KMS-11 (cell line): ENCODE results near the gene HPCAL1.

Experiments
- H2AFZ ChIP-seq: fragments of 200-600 bp; sonication (generic); 2 replicates; pipeline ENCODE4 v1.6.1; 2016; ENCODE audit warnings: antibody characterized with exemption, mixed run types, low read depth
- H3K27ac ChIP-seq: fragments of 200-600 bp; sonication (generic); 2 replicates; pipeline ENCODE4 v1.6.1; 2016; ENCODE audit warnings: mild to moderate bottlenecking, mixed run types
- H3K27me3 ChIP-seq: fragments of 200-600 bp; sonication (generic); 2 replicates; pipeline ENCODE4 v1.6.1; 2017; ENCODE audit warnings: mild to moderate bottlenecking, low read depth, mixed run types, moderate library complexity; ENCODE audit not compliant: insufficient read depth
- H3K36me3 ChIP-seq: fragments of 200-600 bp; sonication (generic); 2 replicates; pipeline ENCODE4 v1.6.1; 2017; ENCODE audit warnings: mild to moderate bottlenecking, mixed run types; ENCODE audit not compliant: insufficient read depth
- H3K4me1 ChIP-seq: fragments of 200-600 bp; sonication (generic); 2 replicates; pipeline ENCODE4 v1.6.1; 2016; ENCODE audit warnings: mild to moderate bottlenecking, low read depth, mixed run types; ENCODE audit not compliant: poor library complexity, severe bottlenecking
- H3K4me2 ChIP-seq: fragments of 200-600 bp; sonication (generic); 2 replicates; pipeline ENCODE4 v1.7.0; 2016; ENCODE audit warnings: mild to moderate bottlenecking, mixed run types
- H3K4me3 ChIP-seq: fragments of 200-600 bp; sonication (generic); IDR thresholded peaks from 2 replicates; pipeline ENCODE4 v1.6.1; 2017; ENCODE audit warnings: low read depth, low read length, mixed read lengths; ENCODE audit not compliant: insufficient read depth
- H3K79me2 ChIP-seq: fragments of 200-600 bp; sonication (generic); 2 replicates; pipeline ENCODE4 v1.6.1; 2016; ENCODE audit warnings: low read depth, mixed run types; ENCODE audit not compliant: insufficient read depth
- H3K9ac ChIP-seq: fragments of 200-600 bp; sonication (generic); 2 replicates; pipeline ENCODE4 v1.6.1; 2016; ENCODE audit warnings: mild to moderate bottlenecking, mixed run types
- H4K20me1 ChIP-seq: fragments of 200-600 bp; sonication (generic); 2 replicates; pipeline ENCODE4 v1.6.1; 2016; ENCODE audit warnings: mild to moderate bottlenecking, mixed run types; ENCODE audit not compliant: insufficient read depth
- CTCF ChIP-seq: fragments of 200-600 bp; sonication (generic); conservative IDR thresholded peaks from 2 replicates; pipeline ENCODE4 v1.6.1; 2017; ENCODE audit warnings: low read depth, mild to moderate bottlenecking, antibody characterized with exemption, low read length, moderate library complexity, mixed read lengths

Gene HPCAL1

GRCh38 chr2:10286216-10287037, 16.3 kb upstream of the HPCAL1 start:
- Histone ChIP-seq H4K20me1 (no peaks in the 10 kb centered on the region), H3K79me2 (no peaks in the 10 kb centered on the region), H3K9ac (no peak overlapping the region), H3K27ac (no peak overlapping the region), H3K4me1 (no peaks in the 10 kb centered on the region), H2AFZ (no peak overlapping the region), H3K36me3 (no peaks in the 10 kb centered on the region), H3K4me3 (no peak overlapping the region), H3K27me3 (no peaks in the 10 kb centered on the region), H3K4me2 (no peak overlapping the region)
- no peak for TF ChIP-seq CTCF

GRCh38 chr2:10287761-10288160, 14.9 kb upstream of the HPCAL1 start:
- H3K79me2 ChIP-seq, result no peaks in the 10 kb centered on the region
- H3K27me3 ChIP-seq, result no peaks in the 10 kb centered on the region
- no peaks in the 10 kb centered on the region for H4K20me1 ChIP-seq
- no peak for TF ChIP-seq CTCF
- no peak overlapping the region for H3K4me3 ChIP-seq
- H2AFZ ChIP-seq, result no peak overlapping the region
- H3K4me2 ChIP-seq, result no peak overlapping the region
- no peaks in the 10 kb centered on the region for H3K4me1 ChIP-seq
- no peaks in the 10 kb centered on the region for H3K36me3 ChIP-seq
- no peak overlapping the region for H3K9ac ChIP-seq
- no peak overlapping the region for H3K27ac ChIP-seq

- no peak overlapping the region for H3K27ac ChIP-seq
- H3K4me2 ChIP-seq, result no peak overlapping the region
- H2AFZ ChIP-seq, result no peak overlapping the region
- H3K79me2 ChIP-seq, result no peaks in the 10 kb centered on the region
- H4K20me1 ChIP-seq, result no peaks in the 10 kb centered on the region
- H3K9ac ChIP-seq, result no peak overlapping the region
- TF ChIP-seq CTCF, result no peak
- H3K4me1 ChIP-seq, result no peaks in the 10 kb centered on the region
- no peak overlapping the region for H3K4me3 ChIP-seq
- H3K27me3 ChIP-seq, result no peaks in the 10 kb centered on the region
- no peaks in the 10 kb centered on the region for H3K36me3 ChIP-seq
These were observed 14.1 kb upstream of the HPCAL1 start for GRCh38 chr2:10288606-10289005.

- no peaks in the 10 kb centered on the region for H4K20me1 ChIP-seq
- H3K4me2 ChIP-seq, result no peak overlapping the region
- no peaks in the 10 kb centered on the region for H3K4me1 ChIP-seq
- no peaks in the 10 kb centered on the region for H3K36me3 ChIP-seq
- no peaks in the 10 kb centered on the region for H3K27me3 ChIP-seq
- H3K79me2 ChIP-seq, result no peaks in the 10 kb centered on the region
- H2AFZ ChIP-seq, result no peak overlapping the region
- H3K9ac ChIP-seq, result no peak overlapping the region
- no peak for TF ChIP-seq CTCF
- H3K27ac ChIP-seq, result no peak overlapping the region
- H3K4me3 ChIP-seq, result no peak overlapping the region
These were observed 13.4 kb upstream of the HPCAL1 start for GRCh38 chr2:10289352-10289751.
